ENCODE data around the gene BCDIN3D.

DNA sequence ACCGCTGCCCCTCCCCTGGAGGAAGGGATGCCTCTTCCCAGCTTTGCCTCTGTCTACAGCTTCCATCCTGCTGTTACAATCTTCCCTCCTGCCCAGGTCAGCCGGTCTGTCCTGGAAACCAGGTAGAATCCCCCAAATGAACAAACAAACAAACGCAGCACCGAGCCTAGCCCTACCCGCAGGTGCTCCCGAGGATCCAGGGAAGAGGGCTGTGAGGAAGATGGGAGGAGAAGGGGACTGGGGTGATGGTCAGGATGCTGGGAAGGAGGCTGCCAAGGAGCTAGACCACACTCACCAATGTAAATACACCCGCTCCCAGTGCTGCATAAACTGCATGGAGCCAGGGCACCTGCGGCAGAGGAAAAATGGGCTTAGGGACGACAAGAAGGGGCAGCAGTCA, 44.2 kb upstream of the BCDIN3D start:
- TF ChIP-seq, protein P1, sequence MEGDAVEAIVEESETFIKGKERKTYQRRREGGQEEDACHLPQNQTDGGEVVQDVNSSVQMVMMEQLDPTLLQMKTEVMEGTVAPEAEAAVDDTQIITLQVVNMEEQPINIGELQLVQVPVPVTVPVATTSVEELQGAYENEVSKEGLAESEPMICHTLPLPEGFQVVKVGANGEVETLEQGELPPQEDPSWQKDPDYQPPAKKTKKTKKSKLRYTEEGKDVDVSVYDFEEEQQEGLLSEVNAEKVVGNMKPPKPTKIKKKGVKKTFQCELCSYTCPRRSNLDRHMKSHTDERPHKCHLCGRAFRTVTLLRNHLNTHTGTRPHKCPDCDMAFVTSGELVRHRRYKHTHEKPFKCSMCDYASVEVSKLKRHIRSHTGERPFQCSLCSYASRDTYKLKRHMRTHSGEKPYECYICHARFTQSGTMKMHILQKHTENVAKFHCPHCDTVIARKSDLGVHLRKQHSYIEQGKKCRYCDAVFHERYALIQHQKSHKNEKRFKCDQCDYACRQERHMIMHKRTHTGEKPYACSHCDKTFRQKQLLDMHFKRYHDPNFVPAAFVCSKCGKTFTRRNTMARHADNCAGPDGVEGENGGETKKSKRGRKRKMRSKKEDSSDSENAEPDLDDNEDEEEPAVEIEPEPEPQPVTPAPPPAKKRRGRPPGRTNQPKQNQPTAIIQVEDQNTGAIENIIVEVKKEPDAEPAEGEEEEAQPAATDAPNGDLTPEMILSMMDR (IDR thresholded peaks at IDR 0.05; ENCODE audit: extremely low read depth in 1 of 2, insufficient read depth in 1 of 2, low read depth in 1 of 2, low read length in 2 of 2), result no peak
- TF ChIP-seq POLR2A (IDR thresholded peaks at IDR 0.05; ENCODE audit: low read depth, low read length), result no peak
- TF ChIP-seq POLR2AphosphoS5 (IDR thresholded peaks at IDR 0.05; ENCODE audit: insufficient read depth, low read depth, low read length), result no peak
- TF ChIP-seq EZH2 (IDR thresholded peaks at IDR 0.05; ENCODE audit: borderline replicate concordance, low read depth, low read length, severe bottlenecking), result no peak
- TF ChIP-seq, protein P2, sequence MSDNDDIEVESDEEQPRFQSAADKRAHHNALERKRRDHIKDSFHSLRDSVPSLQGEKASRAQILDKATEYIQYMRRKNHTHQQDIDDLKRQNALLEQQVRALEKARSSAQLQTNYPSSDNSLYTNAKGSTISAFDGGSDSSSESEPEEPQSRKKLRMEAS (IDR thresholded peaks at IDR 0.05; ENCODE audit: insufficient read depth, insufficient read length), result no peak
